SIG-M5 treated with dmso at 0.1 percent for 504 hours (cell line): ENCODE data around the gene OR2H2.

Source experiments
- DNase-seq: peaks from one replicate; lab custom pipeline; 2025; ENCODE audit not compliant: unreplicated experiment; lab: John Stamatoyannopoulos, UW

OR2H2 gene

DNA sequence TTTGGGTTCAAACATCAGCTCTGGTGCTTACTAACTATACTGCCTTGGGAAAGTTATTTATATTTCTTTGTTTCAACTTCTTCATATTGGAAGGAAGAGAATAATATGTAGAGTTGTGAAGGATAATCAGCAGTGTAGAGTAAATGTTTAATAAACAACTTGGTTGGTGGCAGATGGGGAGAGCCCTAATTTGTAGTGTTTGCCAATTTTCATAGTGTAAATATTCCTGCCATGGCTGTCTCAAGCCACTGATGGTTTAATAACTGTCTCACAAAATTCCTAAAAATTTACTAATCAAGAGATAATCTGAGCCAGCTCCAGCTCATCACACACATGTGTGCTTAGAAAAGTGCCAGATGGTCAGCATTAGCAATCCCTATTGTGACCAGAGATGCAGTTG is at the start of gene OR2H2:
Gene OR2H2 (plus strand): TSS at position 301 of the 400 bp plus-strand sequence. CDS start 2,824 bp downstream, outside the sequence.
- no peak for DNase-seq

DNA sequence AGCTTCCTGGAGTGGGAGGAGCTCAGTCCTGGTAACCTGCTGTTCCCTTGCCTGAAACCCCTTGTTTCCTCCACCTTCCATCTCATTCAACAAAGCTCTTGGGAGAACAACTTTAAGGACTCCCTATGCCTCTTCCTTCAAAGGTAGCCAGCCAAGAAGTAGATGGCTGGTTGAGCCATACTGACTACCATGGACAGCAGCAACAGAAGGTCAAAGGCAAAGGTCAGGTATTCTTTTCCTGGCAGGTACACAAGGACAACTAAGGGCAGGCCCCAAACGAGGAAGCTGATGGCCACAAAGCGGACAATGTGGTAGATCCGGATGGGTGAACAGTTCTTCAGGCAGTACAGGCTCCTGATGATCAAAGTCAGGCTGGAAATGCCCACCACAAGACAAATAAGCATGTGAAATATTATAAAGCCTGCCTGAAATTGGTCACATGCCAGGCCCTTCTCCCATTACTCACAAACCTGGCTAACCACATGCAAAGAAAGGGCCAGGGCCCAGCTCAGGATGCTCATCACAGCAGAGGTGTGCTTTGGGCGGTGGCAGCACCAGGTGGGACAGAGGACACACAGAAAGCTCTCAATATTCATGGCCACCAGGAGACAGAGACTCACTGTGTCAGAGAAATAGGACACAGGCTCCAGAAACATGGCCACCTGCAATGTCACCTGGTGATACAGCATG is 47.1 kb upstream of the OR2H2 start:
- no peak for DNase-seq

DNA sequence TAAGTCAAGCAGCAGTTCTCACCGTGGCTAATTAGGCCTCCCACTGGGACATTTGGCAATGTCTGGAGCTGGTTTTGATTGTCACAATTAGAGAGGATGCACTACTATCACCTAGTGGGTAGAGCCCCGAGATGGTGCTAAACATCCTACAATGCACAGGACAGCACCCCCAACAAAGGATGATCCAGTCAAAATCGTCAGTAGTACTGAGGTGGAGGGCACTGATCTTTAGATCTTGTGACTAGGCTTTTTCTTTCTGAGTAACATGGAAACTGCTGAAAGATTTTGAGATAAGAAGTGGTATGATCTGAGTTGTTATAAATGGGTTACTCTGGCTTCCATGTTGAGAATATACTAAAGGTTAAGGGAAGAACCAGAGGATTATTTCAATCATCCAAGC is 37.3 kb upstream of the OR2H2 start:
- DNase-seq = no peak

DNA sequence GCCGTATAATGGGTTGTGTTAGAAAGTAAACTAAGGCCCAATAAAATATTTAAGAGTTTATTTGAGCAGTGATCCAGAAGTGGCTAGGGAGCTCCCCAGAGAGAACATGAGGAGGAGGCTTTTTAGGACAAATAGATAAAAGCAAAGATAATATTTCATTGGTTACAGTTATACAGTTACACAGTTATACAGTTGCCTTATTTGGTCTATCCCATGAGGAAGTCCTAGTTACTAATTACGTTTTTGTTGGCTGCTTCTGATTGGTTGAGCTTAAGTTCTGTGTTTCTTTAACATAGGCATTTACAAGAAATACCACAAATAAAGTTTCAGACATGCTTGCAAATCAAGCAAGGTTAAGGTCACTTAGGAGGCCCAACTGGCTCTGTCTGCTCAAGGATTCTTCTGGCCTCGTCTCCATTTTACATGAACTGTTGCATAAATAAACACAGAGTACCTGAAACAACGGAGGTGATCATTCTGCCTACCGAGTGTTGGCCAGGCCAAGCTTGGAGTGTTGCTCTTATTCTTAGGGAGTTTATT is 32.3 kb upstream of the OR2H2 start:
- DNase-seq = peak; percentile 50

DNA sequence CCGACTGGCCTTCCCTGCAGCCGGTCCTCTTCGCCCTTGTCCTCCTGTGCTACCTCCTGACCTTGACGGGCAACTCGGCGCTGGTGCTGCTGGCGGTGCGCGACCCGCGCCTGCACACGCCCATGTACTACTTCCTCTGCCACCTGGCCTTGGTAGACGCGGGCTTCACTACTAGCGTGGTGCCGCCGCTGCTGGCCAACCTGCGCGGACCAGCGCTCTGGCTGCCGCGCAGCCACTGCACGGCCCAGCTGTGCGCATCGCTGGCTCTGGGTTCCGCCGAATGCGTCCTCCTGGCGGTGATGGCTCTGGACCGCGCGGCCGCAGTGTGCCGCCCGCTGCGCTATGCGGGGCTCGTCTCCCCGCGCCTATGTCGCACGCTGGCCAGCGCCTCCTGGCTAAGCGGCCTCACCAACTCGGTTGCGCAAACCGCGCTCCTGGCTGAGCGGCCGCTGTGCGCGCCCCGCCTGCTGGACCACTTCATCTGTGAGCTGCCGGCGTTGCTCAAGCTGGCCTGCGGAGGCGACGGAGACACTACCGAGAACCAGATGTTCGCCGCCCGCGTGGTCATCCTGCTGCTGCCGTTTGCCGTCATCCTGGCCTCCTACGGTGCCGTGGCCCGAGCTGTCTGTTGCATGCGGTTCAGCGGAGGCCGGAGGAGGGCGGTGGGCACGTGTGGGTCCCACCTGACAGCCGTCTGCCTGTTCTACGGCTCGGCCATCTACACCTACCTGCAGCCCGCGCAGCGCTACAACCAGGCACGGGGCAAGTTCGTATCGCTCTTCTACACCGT is 31.5 kb upstream of the OR2H2 start:
- DNase-seq = no peak

DNA sequence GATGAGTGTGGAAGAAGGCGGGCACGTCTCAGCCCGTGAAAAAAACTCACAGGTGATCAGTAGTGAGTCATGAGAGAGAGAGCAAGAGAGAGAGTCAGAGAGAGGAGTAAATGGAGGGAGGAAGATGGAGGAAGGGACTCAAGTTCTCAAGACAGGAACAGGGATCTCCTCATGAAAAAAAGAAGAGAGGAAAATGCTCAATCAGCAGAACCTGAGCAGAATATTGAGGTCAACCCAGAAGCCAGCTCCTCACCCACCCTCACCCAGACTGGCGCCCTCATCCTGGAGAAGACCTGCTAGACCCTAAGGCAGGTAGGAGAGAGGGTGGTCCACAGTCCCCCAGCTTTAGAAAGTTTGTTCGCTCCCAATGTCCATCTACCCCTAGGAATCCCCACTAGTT is 30.2 kb upstream of the OR2H2 start:
- DNase-seq = no peak

DNA sequence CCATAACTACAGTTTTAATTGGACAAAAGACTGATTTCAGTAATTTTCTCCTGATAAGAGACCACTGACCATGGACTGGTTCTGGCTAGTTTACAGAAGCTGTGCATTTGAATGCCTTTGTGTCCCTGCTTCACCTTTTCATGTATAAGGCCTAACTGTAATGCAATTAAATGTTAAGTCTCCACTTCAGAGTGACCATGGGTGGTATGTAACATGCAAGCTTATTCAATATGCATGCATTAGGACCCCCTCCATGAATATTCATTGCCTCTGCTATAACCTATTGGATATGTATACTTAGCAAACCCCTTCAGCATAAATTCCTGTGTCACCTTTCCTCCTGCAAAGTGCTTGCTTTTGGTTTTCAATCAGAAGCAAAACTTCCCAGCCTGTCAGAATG is 27.6 kb upstream of the OR2H2 start:
- DNase-seq = no peak

DNA sequence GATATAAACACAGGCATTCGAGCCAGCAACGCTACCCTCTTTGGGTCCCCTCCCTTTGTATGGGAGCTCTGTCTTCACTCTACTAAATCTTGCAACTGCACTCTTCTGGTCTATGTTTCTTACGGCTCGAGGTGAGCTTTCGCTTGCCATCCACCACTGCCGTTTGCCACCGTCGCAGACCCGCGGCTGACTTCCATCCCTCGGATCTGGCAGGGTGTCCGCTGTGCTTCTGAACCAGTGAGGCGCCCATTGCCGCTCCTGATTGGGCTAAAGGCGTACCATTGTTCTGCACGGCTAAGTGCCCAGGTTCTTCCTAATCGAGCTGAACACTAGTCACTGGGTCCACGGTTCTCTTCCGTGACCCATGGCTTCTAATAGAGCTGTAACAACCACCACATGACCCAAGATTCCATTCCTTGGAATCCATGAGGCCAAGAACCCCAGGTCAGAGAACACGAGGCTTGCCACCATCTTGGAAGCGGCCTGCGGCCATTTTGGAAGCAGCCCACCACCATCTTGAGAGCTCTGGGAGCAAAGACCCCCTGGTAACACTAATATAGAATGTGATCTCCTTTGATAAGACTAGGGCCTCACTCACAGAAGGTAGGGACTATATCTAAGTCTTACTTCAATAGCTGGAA is 26.4 kb upstream of the OR2H2 start:
- no peak for DNase-seq

DNA sequence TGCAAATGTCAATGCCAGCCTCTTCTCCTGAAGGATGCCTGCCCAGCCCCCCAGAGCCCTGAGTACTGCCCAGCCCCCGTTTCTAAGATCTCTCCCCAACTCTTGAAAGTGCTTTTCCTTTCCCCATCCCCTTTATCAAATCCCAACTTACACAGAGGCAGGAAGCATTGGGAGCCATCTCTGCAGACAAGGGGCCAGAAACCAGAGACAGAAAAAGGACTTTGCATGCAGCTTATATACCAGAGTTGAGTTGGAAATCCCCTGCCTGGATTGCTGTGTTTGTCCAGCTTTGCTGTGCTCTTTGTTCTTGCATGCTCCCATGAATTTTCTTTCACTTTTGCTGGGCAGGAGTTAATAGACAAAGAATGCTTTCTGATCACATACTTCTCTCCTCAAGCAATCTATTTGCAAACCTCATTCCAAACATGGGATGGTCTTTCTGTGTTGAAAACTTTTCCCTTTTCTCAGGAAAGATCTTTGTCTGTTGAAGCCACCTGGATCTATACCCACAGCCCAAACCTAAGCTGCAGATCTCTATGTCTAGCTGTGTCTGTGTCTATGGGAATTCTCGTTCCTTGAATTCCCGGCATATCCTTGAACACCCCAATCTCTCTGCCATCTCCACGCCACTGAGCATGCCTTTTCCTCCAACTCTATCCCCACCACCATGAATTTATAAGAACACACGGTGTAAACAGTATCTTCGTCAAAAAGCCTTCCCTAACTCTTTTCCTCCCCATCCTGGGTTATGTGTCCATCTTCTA is 25.2 kb upstream of the OR2H2 start, which contains the start of gene UBD:
Gene UBD (minus strand): TSS at position 209 of the 764 bp plus-strand sequence. CDS start 31 bp downstream, at position 178.
- DNase-seq = no peak

DNA sequence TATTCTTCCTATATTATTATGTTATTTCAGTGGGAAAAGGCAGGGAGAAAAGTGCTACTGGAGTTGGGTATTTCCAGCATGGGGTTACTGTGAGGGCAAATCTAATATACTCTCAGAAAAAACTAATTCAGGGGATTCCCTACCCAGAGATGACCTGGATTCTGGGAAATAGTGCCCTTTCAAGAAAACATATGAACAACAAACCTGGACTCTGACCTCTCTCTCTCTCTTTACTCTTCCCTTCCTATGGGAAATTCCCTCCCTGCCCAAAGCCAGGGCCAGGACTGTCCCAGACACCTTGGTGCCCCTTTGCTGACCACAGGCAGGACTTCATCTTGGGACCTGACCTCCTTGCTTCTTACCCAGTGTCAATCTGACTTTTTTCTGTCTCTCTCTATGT is 23.8 kb upstream of the OR2H2 start:
- no peak for DNase-seq

DNA sequence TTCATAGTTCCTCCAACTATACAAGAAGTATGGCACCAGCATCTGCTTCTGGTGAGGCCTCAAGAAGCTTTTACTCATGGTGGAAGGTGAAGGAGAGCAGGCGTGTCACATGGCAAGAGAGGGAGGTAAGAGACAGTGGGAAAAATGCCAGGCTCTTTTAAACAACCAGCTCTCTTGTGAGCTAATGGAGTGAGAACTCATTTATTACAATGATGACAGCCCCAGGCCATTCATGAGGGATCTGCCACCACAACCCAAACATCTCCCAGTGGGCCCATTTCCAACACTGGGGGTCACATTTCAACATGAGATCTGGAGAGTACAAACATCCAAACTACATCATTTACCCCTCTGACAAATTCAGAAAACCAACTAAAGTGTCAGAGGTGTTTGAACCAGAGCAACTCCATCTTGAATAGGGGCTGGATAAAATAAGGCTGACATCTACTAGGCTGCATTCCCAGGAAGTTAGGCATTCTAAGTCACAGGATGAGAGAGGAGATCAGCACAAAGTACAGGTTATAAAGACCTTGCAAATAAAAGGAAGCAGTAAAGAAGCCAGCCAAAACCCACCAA is 23.2 kb upstream of the OR2H2 start:
- DNase-seq = no peak

DNA sequence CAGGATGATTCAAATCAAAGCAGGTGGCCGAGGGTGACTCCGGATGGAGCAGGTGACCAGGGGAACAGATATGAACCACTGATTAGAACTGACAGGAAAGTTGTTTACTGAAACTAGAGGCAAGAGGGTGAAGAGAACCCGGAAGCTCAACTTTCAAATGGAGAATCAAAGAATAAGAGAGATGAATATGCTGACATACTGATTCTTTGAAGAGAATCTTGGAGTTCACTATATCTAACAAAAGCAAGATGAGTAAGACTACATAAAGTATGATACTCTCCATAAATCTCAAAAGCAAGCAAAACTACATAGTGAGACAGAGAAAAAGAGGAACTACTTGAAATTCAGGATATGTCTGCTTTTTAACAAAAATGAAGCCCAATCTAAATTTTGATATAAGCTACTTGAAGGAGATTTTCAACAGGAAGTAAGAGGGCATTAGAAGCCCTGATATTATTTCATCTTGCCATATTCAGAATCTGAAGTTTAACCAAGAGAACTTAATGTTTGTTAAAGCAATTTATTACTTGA is 21.4 kb upstream of the OR2H2 start:
- no peak for DNase-seq

DNA sequence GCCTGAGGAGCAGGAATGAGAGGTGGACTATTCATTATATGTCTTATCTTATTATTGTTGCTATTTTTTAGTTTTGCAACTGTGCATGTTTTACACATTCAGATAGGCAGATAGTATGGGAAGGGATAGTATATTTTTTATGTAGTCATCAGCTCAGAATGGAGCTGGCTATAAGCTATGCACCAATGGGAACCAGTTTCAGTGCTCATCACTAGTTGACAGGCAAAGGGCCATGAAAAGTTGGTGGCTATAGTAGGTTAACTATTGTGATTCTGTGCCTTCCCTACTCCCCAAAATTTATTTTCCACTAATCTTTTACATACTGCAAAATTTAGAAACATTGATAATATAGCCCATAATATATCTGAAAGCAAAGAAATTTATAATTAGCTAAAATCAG is 20.0 kb upstream of the OR2H2 start:
- DNase-seq = no peak

DNA sequence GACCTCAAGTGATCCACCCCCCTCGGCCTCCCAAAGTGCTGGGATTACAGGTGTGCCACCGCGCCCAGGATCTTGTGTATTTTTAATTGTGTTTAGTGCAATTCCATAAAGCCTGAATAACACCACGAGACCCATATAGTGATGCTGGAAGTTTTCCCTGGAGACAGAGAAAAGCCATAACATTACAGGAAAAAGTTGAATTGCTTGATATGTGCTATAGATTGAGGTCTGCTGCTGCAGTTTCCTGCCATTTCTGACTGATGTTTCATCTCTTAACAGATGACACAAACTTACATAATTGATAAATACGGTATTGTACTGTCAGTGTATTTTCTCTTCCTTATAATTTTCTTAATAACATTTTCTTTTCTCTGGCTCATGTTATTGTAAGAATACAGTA is 18.1 kb upstream of the OR2H2 start:
- no peak for DNase-seq

DNA sequence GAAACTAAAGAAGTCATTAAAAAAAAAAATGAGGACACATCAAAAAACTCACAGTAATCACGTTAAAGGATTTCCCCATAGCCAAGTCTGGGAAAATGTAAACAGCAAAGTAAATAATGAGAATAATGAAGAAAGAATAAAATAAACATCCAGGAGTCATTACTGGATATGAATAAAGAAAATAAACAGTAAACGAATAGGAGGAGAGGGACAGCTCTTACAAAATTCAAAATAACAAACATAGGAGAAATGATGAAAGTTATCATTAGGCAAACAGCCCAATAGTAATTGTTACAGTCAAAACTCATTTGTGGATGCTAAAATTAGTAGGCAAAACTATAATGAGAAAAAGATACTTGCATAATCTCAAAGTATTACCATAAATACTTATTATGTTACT is 17.4 kb upstream of the OR2H2 start:
- no peak for DNase-seq

DNA sequence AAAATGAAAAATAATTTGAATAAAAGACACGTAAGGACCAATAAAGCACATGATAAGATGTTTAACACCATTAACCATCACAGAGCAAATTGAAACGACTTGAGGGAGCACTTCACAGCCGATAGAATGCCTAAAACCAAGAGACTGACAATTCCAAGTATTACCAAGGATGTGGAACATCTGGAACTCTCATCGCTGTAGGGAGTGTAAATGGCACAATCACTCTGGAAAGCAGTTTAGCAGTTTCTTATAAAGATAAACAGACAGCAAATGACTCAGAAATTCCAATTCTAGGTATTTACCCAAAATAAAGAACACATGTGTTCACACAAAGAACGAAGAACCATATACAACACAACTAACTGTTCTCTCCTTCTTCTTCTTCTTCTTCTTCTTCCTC is 16.9 kb upstream of the OR2H2 start:
- no peak for DNase-seq

DNA sequence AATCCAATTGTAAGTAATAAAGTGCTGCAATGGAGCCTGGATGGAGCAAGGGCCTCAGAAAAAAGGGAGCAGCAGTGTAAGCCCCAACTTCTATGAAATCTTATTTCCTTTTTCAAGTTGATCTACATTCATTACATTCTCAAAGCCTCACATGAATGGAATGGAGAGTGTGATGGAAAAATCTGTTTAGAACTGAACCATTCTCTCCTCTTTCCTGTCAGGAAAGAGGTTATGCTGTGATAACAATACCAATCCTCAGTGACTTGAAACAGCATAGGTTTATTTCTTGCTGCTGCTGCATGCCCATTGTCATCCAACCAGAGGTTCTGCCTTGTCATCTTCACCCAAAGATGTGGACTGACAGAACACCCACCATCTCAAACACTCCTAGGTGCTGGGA is 8.9 kb upstream of the OR2H2 start:
- DNase-seq = no peak

DNA sequence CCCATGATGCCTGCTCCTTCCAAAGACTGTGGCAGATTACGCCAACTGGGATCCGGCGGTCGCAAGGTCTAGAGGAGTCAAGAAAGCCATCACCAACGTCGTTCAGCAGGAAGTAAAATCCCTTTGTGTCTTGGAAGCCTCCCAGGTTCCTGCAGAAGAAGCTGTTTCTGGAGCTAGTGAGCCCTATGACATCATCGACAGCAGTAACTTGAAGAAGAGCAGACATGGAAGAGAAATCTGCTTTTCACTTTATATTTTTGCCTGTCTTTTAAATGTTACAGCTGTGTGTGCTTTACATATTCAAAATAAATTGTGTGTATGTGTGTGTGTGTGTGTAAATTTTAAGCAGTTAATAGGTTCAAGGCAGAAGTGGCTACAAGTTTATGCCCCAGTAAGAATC is 7.4 kb upstream of the OR2H2 start:
- DNase-seq = no peak

DNA sequence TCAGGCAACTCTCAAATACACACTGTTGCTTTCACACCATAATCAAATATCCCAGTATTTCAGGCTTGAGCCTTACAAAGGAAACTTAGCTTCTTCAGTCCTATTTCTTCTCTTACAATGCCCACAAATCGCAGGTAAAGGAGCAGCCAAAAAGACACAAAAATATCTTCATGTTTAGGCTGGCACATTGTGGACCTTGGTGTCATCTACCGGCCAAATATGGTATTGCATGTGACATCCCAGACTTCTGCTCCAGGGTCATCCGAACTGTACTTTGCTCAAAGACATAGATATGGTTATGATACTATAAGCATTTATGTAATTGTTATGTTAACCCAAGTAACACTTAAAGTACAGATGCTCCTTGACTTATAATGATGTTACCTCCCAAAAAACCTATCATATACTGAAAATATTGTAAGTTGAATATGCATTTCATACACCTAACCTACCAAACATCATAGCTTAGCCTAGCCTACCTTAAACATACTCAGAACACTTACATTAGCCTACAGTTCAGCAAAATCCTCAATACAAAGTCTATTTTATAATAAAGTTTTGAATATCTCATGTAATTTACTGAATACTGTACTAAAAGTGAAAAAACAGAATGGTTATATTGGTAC is 4.6 kb downstream of the OR2H2 start:
- peak; percentile 5 for DNase-seq

DNA sequence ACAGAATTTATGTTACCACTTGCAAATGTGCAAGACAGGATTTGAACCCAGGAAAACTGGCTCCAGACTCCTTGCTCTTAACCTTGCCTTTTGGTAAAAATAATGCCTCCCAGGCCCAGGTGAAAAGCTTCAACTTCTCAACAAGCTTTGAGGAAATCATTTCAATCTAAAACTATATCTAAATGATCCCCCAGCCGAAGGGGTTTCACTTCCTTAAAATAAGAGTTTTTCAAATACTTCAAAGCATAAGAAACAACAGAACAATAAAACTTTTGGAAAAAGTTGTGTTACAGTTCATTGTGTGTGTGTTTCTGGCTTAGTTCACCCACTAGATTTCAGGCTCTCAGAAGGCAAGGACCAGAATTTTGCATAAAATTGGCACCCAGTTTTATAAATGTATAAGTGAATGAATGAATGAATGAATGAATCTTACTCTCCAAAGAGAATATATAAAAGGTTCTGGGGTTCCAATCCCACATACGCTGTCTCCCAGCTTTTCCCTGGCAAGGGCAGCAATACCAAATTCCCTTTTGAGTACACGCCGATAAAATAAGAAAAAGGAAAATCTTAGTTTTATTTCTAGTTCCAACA is 5.4 kb downstream of the OR2H2 start:
- no peak for DNase-seq
